Mammary epithelial cell (primary cell): ENCODE results near the gene KDM4C.

Source experiments
- CTCF ChIP-seq, 2 donors: IDR thresholded peaks in 1 of 2; conservative IDR thresholded peaks in 1 of 2; 2 replicates each; pipeline ENCODE4 v1.5.1; 2011 to 2012; ENCODE audit warnings: inconsistent platforms in 2 of 2, low read length in 2 of 2, mild to moderate bottlenecking in 2 of 2, control low read depth in 1 of 2, low read depth in 1 of 2; ENCODE audit not compliant: insufficient read depth in 1 of 2; ENCODE audit errors: extremely low read depth in 1 of 2
- EZH2 ChIP-seq: IDR thresholded peaks from 2 replicates; pipeline ENCODE4 v1.6.1; 2012; ENCODE audit warnings: low read length, inconsistent platforms, borderline replicate concordance

GRCh38 chr9:6771722-6772121 is 13.9 kb downstream of the KDM4C start:
- TF ChIP-seq CTCF (conservative IDR thresholded peaks at IDR 0.05 in 1 of 2, IDR thresholded peaks at IDR 0.05 in 1 of 2; ENCODE audit: extremely low read depth in 1 of 2, insufficient read depth in 1 of 2, low read depth in 1 of 2, low read length in 2 of 2) (no peak), EZH2 (no peak)
